Measurements from ENCODE around the gene MED27.

- TF ChIP-seq MXI1 (IDR thresholded peaks at IDR 0.05; ENCODE audit: low read depth, low read length) (no peak), CTCF (IDR thresholded peaks at IDR 0.05 in 2 of 3, conservative IDR thresholded peaks at IDR 0.05 in 1 of 3; ENCODE audit: control insufficient read depth in 2 of 3, extremely low read depth in 1 of 3, insufficient read depth in 1 of 3, low read depth in 3 of 3, low read length in 3 of 3) (no peak), RFX5 (IDR thresholded peaks at IDR 0.05; ENCODE audit: low read depth, low read length) (no peak), ESRRA (IDR thresholded peaks at IDR 0.05; ENCODE audit: low read length) (no peak), PML (IDR thresholded peaks at IDR 0.05; ENCODE audit: low read length) (no peak), CREM (IDR thresholded peaks at IDR 0.05; ENCODE audit: low read depth) (no peak), CBX5 (IDR thresholded peaks at IDR 0.05; ENCODE audit: low read depth) (no peak), RCOR1 (conservative IDR thresholded peaks at IDR 0.05; ENCODE audit: low read depth, low read length) (no peak), ZNF207 (IDR thresholded peaks at IDR 0.05; ENCODE audit: borderline replicate concordance) (no peak), RB1 (IDR thresholded peaks at IDR 0.05; ENCODE audit: borderline replicate concordance) (no peak)
Observed at GRCh38 chr9:132049323-132049882, 30.3 kb downstream of the MED27 start.
